ENCODE measurements around the gene THRA. TPM values are rescaled to one million over a fixed set of nuclear protein-coding genes. Genes with fewer than 3 reads are reported as not detected.
A peak's percentile ranks its signal among the peaks of the same experiment; 100 is the strongest.

Gene THRA
- polyA plus RNA-seq, 1 of the 3 experiments (the other 2 are of a cell fraction): 23.1 TPM

- H3K27ac ChIP-seq (ENCODE audit: low read depth in 2 of 2, low read length in 1 of 2): no peak overlapping the region
- H3F3A ChIP-seq (replicated peaks; ENCODE audit: insufficient read depth): peaks cover 4% of the 10 kb centered on the region
- WGBS (ENCODE audit: low lambda C conversion rate): 82% methylated on average over 8 of the region's 8 CpGs
- H3K27me3 ChIP-seq (ENCODE audit: insufficient read depth): no peaks in the 10 kb centered on the region
- no peaks in the 10 kb centered on the region for H4K20me1 ChIP-seq (ENCODE audit: insufficient read depth)
- no peak overlapping the region for H3K9ac ChIP-seq
- CTCF ChIA-PET: interaction anchor here (1.3 to 12.8 kb wide), 6 partner anchors 17 to 110 kb away, joined by 3 to 100 read pairs (median 8); no protein-coding TSS in a partner anchor
- TF ChIP-seq RFX5 (IDR thresholded peaks at IDR 0.05; ENCODE audit: low read length) (no peak), RXRA (IDR thresholded peaks at IDR 0.05; ENCODE audit: borderline replicate concordance, low read depth) (no peak), MEF2A (IDR thresholded peaks at IDR 0.05; ENCODE audit: borderline replicate concordance, low read depth) (no peak), EZH2phosphoT487 (IDR thresholded peaks at IDR 0.05; ENCODE audit: borderline replicate concordance, low read depth) (no peak), ELF1 (IDR thresholded peaks at IDR 0.05) (no peak), GATA2 (CRISPR knock-in tag; IDR thresholded peaks at IDR 0.05) (no peak), IRF3 (IDR thresholded peaks at IDR 0.05; ENCODE audit: low read depth, low read length) (no peak), USF1 (IDR thresholded peaks at IDR 0.05; ENCODE audit: borderline replicate concordance, low read depth) (no peak), TEAD4 (IDR thresholded peaks at IDR 0.05; ENCODE audit: borderline replicate concordance, insufficient read depth) (no peak), TCF12 (IDR thresholded peaks at IDR 0.05) (no peak), PBX3 (IDR thresholded peaks at IDR 0.05) (no peak), JUND (IDR thresholded peaks at IDR 0.05) (no peak), SMC3 (IDR thresholded peaks at IDR 0.05; ENCODE audit: low read depth, low read length) (no peak), CTCF (IDR thresholded peaks at IDR 0.05) (no peak), MAX (IDR thresholded peaks at IDR 0.05; ENCODE audit: low read depth) (no peak)
- H3K79me2 ChIP-seq (ENCODE audit: insufficient read depth): peaks cover 9% of the 10 kb centered on the region; the same call in 1 of the 2 replicates
- H3K9me3 ChIP-seq: no peaks in the 10 kb centered on the region
- no peak for DNase-seq
- H3K4me1 ChIP-seq (ENCODE audit: control insufficient read depth in 1 of 2, insufficient read depth in 2 of 2, low read depth in 1 of 2, low read length in 1 of 2): peaks cover 0 to 12% of the 10 kb centered on the region in 2 experiments; a peak in 2 of 4 replicates
- 0 out of 2 replicates have a peak overlapping the region, but pooled peaks have one; percentile 63 for H2AFZ ChIP-seq (ENCODE audit: low read depth)
- H3K9me2 ChIP-seq: no peaks in the 10 kb centered on the region
- no peak overlapping the region for H3K4me2 ChIP-seq
- POLR2A ChIA-PET: no interaction called here
- H3K4me3 ChIP-seq (ENCODE audit: low read depth in 2 of 2, low read length in 1 of 2): no peak overlapping the region
- no peaks in the 10 kb centered on the region for H3K36me3 ChIP-seq (replicated peaks in 1 of 2; ENCODE audit: control insufficient read depth in 1 of 2, insufficient read depth in 2 of 2, low read length in 1 of 2)
These were observed 4.5 kb upstream of the THRA start for GRCh38 chr17:40058186-40058784.

All from SK-N-SH (cell line).